ENCODE results near the gene FKBP14.

GRCh38 chr7:30032310-30033125 is 6.0 kb upstream of the FKBP14 start:
- no peak for TF ChIP-seq POLR2A (IDR thresholded peaks at IDR 0.05)
- TF ChIP-seq CTCF (IDR thresholded peaks at IDR 0.05): no peak
